H9 (cell line): ENCODE data around the gene LMF1. TPM values are rescaled to one million over a fixed set of nuclear protein-coding genes. Genes with fewer than 3 reads are reported as not detected.

Source experiments
- DNase-seq: peaks from one replicate; pipeline ENCODE4 v3.0.0-alpha.2; 2017
- H2AFZ ChIP-seq: one replicate; pipeline ENCODE4 v1.6.1; 2013; ENCODE audit warnings: mild to moderate bottlenecking, low read length, control low read depth, moderate library complexity
- H2AK5ac ChIP-seq: 2 replicates; pipeline ENCODE4 v1.6.1; 2013; ENCODE audit warnings: low read length, control low read depth, mixed read lengths; ENCODE audit not compliant: insufficient read length
- H2BK120ac ChIP-seq: one replicate; pipeline ENCODE4 v1.6.1; 2013; ENCODE audit warnings: low read depth, mild to moderate bottlenecking, low read length, control low read depth, inconsistent platforms; ENCODE audit not compliant: poor library complexity, severe bottlenecking
- H2BK12ac ChIP-seq: 2 replicates; pipeline ENCODE4 v1.6.1; 2013; ENCODE audit warnings: low read length, control low read depth, mixed read lengths, low read depth; ENCODE audit not compliant: insufficient read length
- H2BK15ac ChIP-seq: 2 replicates; pipeline ENCODE4 v1.6.1; 2013; ENCODE audit warnings: low read depth, low read length, control low read depth
- H2BK20ac ChIP-seq: one replicate; pipeline ENCODE4 v1.6.1; 2013; ENCODE audit warnings: low read depth, mild to moderate bottlenecking, low read length, control low read depth, inconsistent platforms; ENCODE audit not compliant: poor library complexity, severe bottlenecking
- H2BK5ac ChIP-seq: 2 replicates; pipeline ENCODE4 v1.6.1; 2013; ENCODE audit warnings: low read length, control low read depth, mixed read lengths; ENCODE audit not compliant: insufficient read length
- H3K14ac ChIP-seq: 2 replicates; pipeline ENCODE4 v1.6.1; 2013; ENCODE audit warnings: low read length, control low read depth; ENCODE audit not compliant: insufficient read depth
- H3K18ac ChIP-seq: 2 replicates; pipeline ENCODE4 v1.6.1; 2013; ENCODE audit warnings: low read depth, mild to moderate bottlenecking, mixed read lengths, low read length, control low read depth; ENCODE audit not compliant: insufficient read length
- H3K23ac ChIP-seq: 2 replicates; pipeline ENCODE4 v1.6.1; 2013; ENCODE audit warnings: low read length, control low read depth, mixed read lengths, low read depth; ENCODE audit not compliant: insufficient read length
- H3K23me2 ChIP-seq: 2 replicates; pipeline ENCODE4 v1.6.1; 2013; ENCODE audit warnings: low read depth, mild to moderate bottlenecking, mixed read lengths, low read length, control low read depth; ENCODE audit not compliant: insufficient read length, poor library complexity, severe bottlenecking
- H3K27ac ChIP-seq: 2 replicates; pipeline ENCODE4 v1.5.1; 2013; ENCODE audit warnings: low read length, control low read depth, mixed read lengths, low read depth; ENCODE audit not compliant: insufficient read length
- H3K27me3 ChIP-seq: 2 replicates; pipeline ENCODE4 v1.6.1; 2013; ENCODE audit warnings: low read length, control low read depth, inconsistent platforms; ENCODE audit not compliant: insufficient read depth
- H3K4ac ChIP-seq: 2 replicates; pipeline ENCODE4 v1.6.1; 2013; ENCODE audit warnings: low read depth, mild to moderate bottlenecking, control low read depth, inconsistent platforms, low read length, moderate library complexity
- H3K4me1 ChIP-seq: 2 replicates; pipeline ENCODE4 v1.6.1; 2013; ENCODE audit warnings: low read length, control low read depth, inconsistent platforms; ENCODE audit not compliant: insufficient read depth
- H3K4me2 ChIP-seq: 2 replicates; pipeline ENCODE4 v1.6.1; 2013; ENCODE audit warnings: low read length, control low read depth, mixed read lengths; ENCODE audit not compliant: insufficient read length, insufficient read depth
- H3K56ac ChIP-seq: 2 replicates; pipeline ENCODE4 v1.6.1; 2013; ENCODE audit warnings: low read depth, mild to moderate bottlenecking, mixed read lengths, low read length, control low read depth; ENCODE audit not compliant: insufficient read length
- H3K79me1 ChIP-seq: 2 replicates; pipeline ENCODE4 v1.6.1; 2013; ENCODE audit warnings: low read depth, mild to moderate bottlenecking, moderate library complexity, low read length, control low read depth, inconsistent platforms; ENCODE audit not compliant: insufficient read depth, poor library complexity, severe bottlenecking
- H3K79me2 ChIP-seq: 2 replicates; pipeline ENCODE4 v1.6.1; 2013; ENCODE audit warnings: low read length, control low read depth, inconsistent platforms; ENCODE audit not compliant: insufficient read depth
- H3K9ac ChIP-seq: 2 replicates; pipeline ENCODE4 v1.6.1; 2013; ENCODE audit warnings: low read length, control low read depth, mixed read lengths; ENCODE audit not compliant: insufficient read length; ENCODE audit errors: extremely low read depth
- H3K9me3 ChIP-seq: one replicate; pipeline ENCODE4 v1.6.1; 2013; ENCODE audit warnings: low read depth, low read length, inconsistent platforms; ENCODE audit not compliant: control insufficient read depth
- H3T11ph ChIP-seq: one replicate; pipeline ENCODE4 v1.6.1; 2013; ENCODE audit warnings: mild to moderate bottlenecking, low read length, control low read depth, inconsistent platforms
- H4K20me1 ChIP-seq: one replicate; pipeline ENCODE4 v1.6.1; 2013; ENCODE audit not compliant: control insufficient read depth, insufficient read length, insufficient read depth
- H4K5ac ChIP-seq: 2 replicates; pipeline ENCODE4 v1.6.1; 2013; ENCODE audit warnings: low read depth, mild to moderate bottlenecking, mixed read lengths, low read length, control low read depth; ENCODE audit not compliant: insufficient read length
- H4K8ac ChIP-seq: replicated peaks from 2 replicates; pipeline ENCODE4 v1.6.1; 2013; ENCODE audit warnings: low read length, control low read depth, mixed read lengths, low read depth; ENCODE audit not compliant: insufficient read length
- H4K91ac ChIP-seq: 2 replicates; pipeline ENCODE4 v1.6.1; 2013; ENCODE audit warnings: low read depth, mild to moderate bottlenecking, moderate library complexity, mixed read lengths, low read length, control low read depth; ENCODE audit not compliant: insufficient read length
- H3K27ac Mint-ChIP-seq, 3 experiments: 2 replicates in 2 of 3; 3 replicates in 1 of 3; pipeline ENCODE4 v1.8.0; 2020 to 2021; ENCODE audit warnings: mixed read lengths in 3 of 3, mild to moderate bottlenecking in 1 of 3, moderate library complexity in 1 of 3
- H3K27me3 Mint-ChIP-seq: 2 replicates; pipeline ENCODE4 v1.8.0; 2021; ENCODE audit warnings: low read depth, mild to moderate bottlenecking, moderate library complexity, mixed read lengths
- H3K36me3 Mint-ChIP-seq, 3 experiments: 2 replicates in 2 of 3; 3 replicates in 1 of 3; pipeline ENCODE4 v1.8.0; 2020 to 2021; ENCODE audit warnings: low read depth in 3 of 3, mixed read lengths in 3 of 3; ENCODE audit not compliant: insufficient read depth in 1 of 3
- H3K4me1 Mint-ChIP-seq, 2 experiments: 2 replicates each; pipeline ENCODE4 v1.8.0; 2020; ENCODE audit warnings: mixed read lengths in 2 of 2
- H3K4me3 Mint-ChIP-seq, 2 experiments: 2 replicates in 1 of 2; 3 replicates in 1 of 2; pipeline ENCODE4 v1.8.0; 2020 to 2021; ENCODE audit warnings: mild to moderate bottlenecking in 2 of 2, mixed read lengths in 2 of 2, moderate library complexity in 1 of 2
- H3K9me3 Mint-ChIP-seq, 2 experiments: 2 replicates in 1 of 2; 3 replicates in 1 of 2; pipeline ENCODE4 v1.8.0; 2020; ENCODE audit warnings: mild to moderate bottlenecking in 2 of 2, mixed read lengths in 2 of 2, moderate library complexity in 1 of 2
- WGBS: extraction: QIAGEN DNeasy Blood & Tissue Kit; methylation state at CpG from one replicate; pipeline ENCODE4 v1.1.7; 2013; ENCODE audit warnings: missing lambda C conversion rate, low lambda C conversion rate, mixed read lengths; ENCODE audit not compliant: insufficient read length; ENCODE audit errors: extremely low coverage; 5-methylcytosine and 5-hydroxymethylcytosine counted together
- total RNA-seq: library from RNA; stranded (reverse); gene quantifications from 2 replicates; pipeline ENCODE4 v1.2.1, GENCODE V29; 2021
- TF ChIP-seq, protein P1 (sequence below): fragments of 200-600 bp; sonication (generic); conservative IDR thresholded peaks from 3 replicates; pipeline ENCODE4 v1.8.0; 2021; ENCODE audit warnings: antibody characterized with exemption, mild to moderate bottlenecking

LMF1 gene
- total RNA-seq, 1 experiment from 2014 or later, result 7.1 TPM

GRCh38 chr16:874366-875181 lies 96.2 kb downstream of the LMF1 start:
- H3K18ac ChIP-seq, result no peak overlapping the region
- no peak overlapping the region for H4K5ac ChIP-seq
- no peak overlapping the region for H2BK120ac ChIP-seq
- no peaks in the 10 kb centered on the region for H4K20me1 ChIP-seq
- no peaks in the 10 kb centered on the region for H3K9me3 Mint-ChIP-seq
- no peak overlapping the region for H2AFZ ChIP-seq
- H3K27ac Mint-ChIP-seq, result no peak overlapping the region
- DNase-seq, result no peak
- no peaks in the 10 kb centered on the region for H3K79me2 ChIP-seq
- H3K27me3 ChIP-seq, result no peaks in the 10 kb centered on the region
- no peak overlapping the region for H2BK12ac ChIP-seq
- H3K4ac ChIP-seq, result no peak overlapping the region
- H3K4me3 Mint-ChIP-seq, result no peak overlapping the region
- no peaks in the 10 kb centered on the region for H3K23me2 ChIP-seq
- no peaks in the 10 kb centered on the region for H3K9me3 ChIP-seq
- H2BK15ac ChIP-seq, result no peak overlapping the region
- H3K9ac ChIP-seq, result no peak overlapping the region
- H3K79me1 ChIP-seq, result no peaks in the 10 kb centered on the region
- no peak overlapping the region for H3K27ac ChIP-seq
- H3K23ac ChIP-seq, result no peak overlapping the region
- no peak overlapping the region for H4K8ac ChIP-seq
- no peak overlapping the region for H2AK5ac ChIP-seq
- H3K4me1 Mint-ChIP-seq, result peaks cover 0 to 5% of the 10 kb centered on the region in 2 experiments; a peak in 3 of 4 replicates
- H3K27me3 Mint-ChIP-seq, result peaks cover 3% of the 10 kb centered on the region; the same call in 1 of the 2 replicates
- no peak overlapping the region for H2BK5ac ChIP-seq
- no peak overlapping the region for H3T11ph ChIP-seq
- H3K14ac ChIP-seq, result no peak overlapping the region
- H3K36me3 Mint-ChIP-seq, result no peaks in the 10 kb centered on the region
- WGBS, result no CpG with 5 or more reads among the region's 48 CpGs
- no peak overlapping the region for H2BK20ac ChIP-seq
- TF ChIP-seq, protein P1, sequence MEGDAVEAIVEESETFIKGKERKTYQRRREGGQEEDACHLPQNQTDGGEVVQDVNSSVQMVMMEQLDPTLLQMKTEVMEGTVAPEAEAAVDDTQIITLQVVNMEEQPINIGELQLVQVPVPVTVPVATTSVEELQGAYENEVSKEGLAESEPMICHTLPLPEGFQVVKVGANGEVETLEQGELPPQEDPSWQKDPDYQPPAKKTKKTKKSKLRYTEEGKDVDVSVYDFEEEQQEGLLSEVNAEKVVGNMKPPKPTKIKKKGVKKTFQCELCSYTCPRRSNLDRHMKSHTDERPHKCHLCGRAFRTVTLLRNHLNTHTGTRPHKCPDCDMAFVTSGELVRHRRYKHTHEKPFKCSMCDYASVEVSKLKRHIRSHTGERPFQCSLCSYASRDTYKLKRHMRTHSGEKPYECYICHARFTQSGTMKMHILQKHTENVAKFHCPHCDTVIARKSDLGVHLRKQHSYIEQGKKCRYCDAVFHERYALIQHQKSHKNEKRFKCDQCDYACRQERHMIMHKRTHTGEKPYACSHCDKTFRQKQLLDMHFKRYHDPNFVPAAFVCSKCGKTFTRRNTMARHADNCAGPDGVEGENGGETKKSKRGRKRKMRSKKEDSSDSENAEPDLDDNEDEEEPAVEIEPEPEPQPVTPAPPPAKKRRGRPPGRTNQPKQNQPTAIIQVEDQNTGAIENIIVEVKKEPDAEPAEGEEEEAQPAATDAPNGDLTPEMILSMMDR, result no peak
- no peaks in the 10 kb centered on the region for H3K4me1 ChIP-seq
- no peak overlapping the region for H3K4me2 ChIP-seq
- H3K56ac ChIP-seq, result no peak overlapping the region
- H4K91ac ChIP-seq, result no peak overlapping the region
